Panc1 (cell line): Measurements from ENCODE around the gene TMEM132C. TPM values are rescaled to one million over a fixed set of nuclear protein-coding genes. Genes with fewer than 3 reads are reported as not detected.

ENCODE experiments used
- ATAC-seq: fragments of 200-7000 bp; cut with Tn5 transposase; 2 replicates; pipeline ENCODE4 v1.9.1; 2020; ENCODE audit warnings: mild to moderate bottlenecking, moderate library complexity
- BruUV-seq: library from RNA; stranded (reverse); fragments of 400-500 nt; replicated peaks from 2 replicates; lab custom pipeline; 2021; lab: Mats Ljungman, UMichigan
- CTCF ChIA-PET: fragments of 300-600 bp; sonication (Branson Sonifier 250); formaldehyde crosslinking; loops from one replicate; lab custom pipeline; 2022; ENCODE audit warnings: antibody characterized with exemption; lab: Charles Lee
- POLR2A ChIA-PET: fragments of 300-600 bp; sonication (Branson Sonifier 250); formaldehyde crosslinking; loops from one replicate; lab custom pipeline; 2022; ENCODE audit warnings: antibody characterized with exemption; lab: Charles Lee
- DNase-seq: peaks from one replicate; pipeline ENCODE4 v3.0.0-alpha.2; 2010; ENCODE audit warnings: low read depth, low spot score
- H3K27ac ChIP-seq: 2 replicates; pipeline ENCODE4 v1.5.1; 2011; ENCODE audit warnings: mild to moderate bottlenecking, low read length, inconsistent platforms
- H3K27me3 ChIP-seq: fragments of 200-500 bp; sonication (Bioruptor generic); 2 replicates; pipeline ENCODE4 v1.6.0; 2014; ENCODE audit warnings: low read length, inconsistent platforms; ENCODE audit not compliant: control insufficient read depth, insufficient read depth
- H3K36me3 ChIP-seq: fragments of 200-500 bp; sonication (Bioruptor generic); 2 replicates; pipeline ENCODE4 v1.5.1; 2014; ENCODE audit warnings: inconsistent platforms, mild to moderate bottlenecking, low read length, moderate library complexity; ENCODE audit not compliant: control insufficient read depth, insufficient read depth
- H3K4me1 ChIP-seq: 2 replicates; pipeline ENCODE4 v1.5.1; 2011; ENCODE audit warnings: inconsistent platforms, mild to moderate bottlenecking, low read length, moderate library complexity; ENCODE audit not compliant: control insufficient read depth, insufficient read depth
- H3K4me3 ChIP-seq, 2 experiments: 2 replicates each; pipeline ENCODE4 v1.5.1; 2011 to 2012; ENCODE audit warnings: low read depth in 2 of 2, low read length in 2 of 2, mild to moderate bottlenecking in 2 of 2, inconsistent platforms in 1 of 2, moderate library complexity in 1 of 2
- H3K9me3 ChIP-seq: fragments of 200-500 bp; sonication (Bioruptor generic); 2 replicates; pipeline ENCODE4 v1.5.1; 2014; ENCODE audit warnings: low read depth, mild to moderate bottlenecking, inconsistent platforms, low read length, moderate library complexity; ENCODE audit not compliant: control insufficient read depth, insufficient read depth
- POLR2AphosphoS5 ChIP-seq: IDR thresholded peaks from 2 replicates; pipeline ENCODE4 v1.6.1; 2012; ENCODE audit warnings: mild to moderate bottlenecking, low read depth, low read length, moderate library complexity
- SIN3A ChIP-seq: IDR thresholded peaks from 2 replicates; pipeline ENCODE4 v1.6.1; 2012; ENCODE audit warnings: low read depth, mild to moderate bottlenecking, low read length, moderate library complexity, borderline replicate concordance; ENCODE audit not compliant: insufficient read depth
- TCF7L2 ChIP-seq: IDR thresholded peaks from 2 replicates; pipeline ENCODE4 v1.6.1; 2011; ENCODE audit warnings: mild to moderate bottlenecking, low read depth, low read length, inconsistent platforms
- in situ Hi-C: cut with HindIII; loops from 2 replicates; pipeline ENCODE4 v1.10.0; 2016; ENCODE audit warnings: low sequenced_read_pairs, low pct_unique_long_range_greater_than_20kb
- intact Hi-C: fragments of 100-400 bp; cut with micrococcal nuclease; formaldehyde crosslinking; loops from one replicate; pipeline ENCODE4 v1.10.0; 2022; ENCODE audit not compliant: unreplicated experiment
- total RNA-seq: library from RNA; stranded (reverse); gene quantifications from one replicate; pipeline ENCODE4 v1.2.1, GENCODE V29; 2021; ENCODE audit not compliant: unreplicated experiment
- TF ChIP-seq, protein P1 (sequence below), 2 experiments: IDR thresholded peaks; 2 replicates each; pipeline ENCODE4 v1.6.1; 2011 to 2012; ENCODE audit warnings: low read depth in 2 of 2, control low read depth in 1 of 2, low read length in 1 of 2, mild to moderate bottlenecking in 1 of 2, moderate library complexity in 1 of 2; ENCODE audit not compliant: insufficient read depth in 1 of 2
- TF ChIP-seq, protein P2 (sequence below): fragments of 450-650 bp; IDR thresholded peaks from 2 replicates; pipeline ENCODE4 v1.5.1; 2017; ENCODE audit warnings: mild to moderate bottlenecking

The TMEM132C gene
- total RNA-seq, 1 experiment from 2014 or later, result not detected

DNA sequence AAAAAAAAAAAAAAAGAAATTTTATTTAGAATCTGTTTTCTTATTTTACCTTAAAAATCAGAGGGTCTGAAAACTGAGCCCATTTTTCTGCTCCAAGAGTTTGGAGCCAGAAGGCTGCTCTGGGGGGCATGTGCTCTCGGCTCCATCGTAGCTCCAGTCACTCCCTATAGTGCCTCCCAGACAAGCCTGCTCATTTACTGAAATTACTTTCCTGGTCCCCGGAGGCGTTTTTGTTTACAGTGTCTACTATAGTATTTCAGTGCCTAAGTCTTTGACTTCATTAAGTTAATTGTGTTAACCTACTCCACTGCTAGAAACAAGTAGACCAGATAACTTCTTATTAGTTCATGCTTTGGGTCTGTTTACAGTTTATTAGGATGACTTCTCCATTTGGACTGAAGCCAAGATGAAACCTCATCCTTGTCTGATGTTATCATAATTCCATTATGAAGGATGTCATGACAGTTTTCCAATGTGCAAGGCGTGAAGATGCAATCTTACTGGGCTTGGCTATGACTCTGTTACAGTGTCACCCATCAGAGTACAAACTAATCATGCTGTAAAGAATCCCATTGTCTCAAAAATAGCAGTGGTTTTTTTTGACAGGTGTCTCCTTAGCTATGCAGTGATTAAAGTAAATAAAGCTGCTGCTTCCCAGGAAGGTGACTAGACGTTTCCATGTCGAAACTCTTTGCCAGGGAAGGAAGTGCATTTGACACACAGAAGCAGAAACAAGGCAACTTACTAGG, 182.3 kb downstream of the TMEM132C start:
- H3K9me3 ChIP-seq, result no peaks in the 10 kb centered on the region
- H3K27me3 ChIP-seq, result no peaks in the 10 kb centered on the region
- POLR2A ChIA-PET, result no interaction called here
- CTCF ChIA-PET, result no interaction called here
- intact Hi-C loops (no loop called here), in situ Hi-C loops (no loop called here)
- no TSS peak for BruUV-seq
- no peaks in the 10 kb centered on the region for H3K4me1 ChIP-seq
- no peaks in the 10 kb centered on the region for H3K36me3 ChIP-seq
- ATAC-seq (no peak), DNase-seq (no peak)
- H3K27ac ChIP-seq, result no peak overlapping the region
- H3K4me3 ChIP-seq, result no peak overlapping the region
- TF ChIP-seq, protein P1, sequence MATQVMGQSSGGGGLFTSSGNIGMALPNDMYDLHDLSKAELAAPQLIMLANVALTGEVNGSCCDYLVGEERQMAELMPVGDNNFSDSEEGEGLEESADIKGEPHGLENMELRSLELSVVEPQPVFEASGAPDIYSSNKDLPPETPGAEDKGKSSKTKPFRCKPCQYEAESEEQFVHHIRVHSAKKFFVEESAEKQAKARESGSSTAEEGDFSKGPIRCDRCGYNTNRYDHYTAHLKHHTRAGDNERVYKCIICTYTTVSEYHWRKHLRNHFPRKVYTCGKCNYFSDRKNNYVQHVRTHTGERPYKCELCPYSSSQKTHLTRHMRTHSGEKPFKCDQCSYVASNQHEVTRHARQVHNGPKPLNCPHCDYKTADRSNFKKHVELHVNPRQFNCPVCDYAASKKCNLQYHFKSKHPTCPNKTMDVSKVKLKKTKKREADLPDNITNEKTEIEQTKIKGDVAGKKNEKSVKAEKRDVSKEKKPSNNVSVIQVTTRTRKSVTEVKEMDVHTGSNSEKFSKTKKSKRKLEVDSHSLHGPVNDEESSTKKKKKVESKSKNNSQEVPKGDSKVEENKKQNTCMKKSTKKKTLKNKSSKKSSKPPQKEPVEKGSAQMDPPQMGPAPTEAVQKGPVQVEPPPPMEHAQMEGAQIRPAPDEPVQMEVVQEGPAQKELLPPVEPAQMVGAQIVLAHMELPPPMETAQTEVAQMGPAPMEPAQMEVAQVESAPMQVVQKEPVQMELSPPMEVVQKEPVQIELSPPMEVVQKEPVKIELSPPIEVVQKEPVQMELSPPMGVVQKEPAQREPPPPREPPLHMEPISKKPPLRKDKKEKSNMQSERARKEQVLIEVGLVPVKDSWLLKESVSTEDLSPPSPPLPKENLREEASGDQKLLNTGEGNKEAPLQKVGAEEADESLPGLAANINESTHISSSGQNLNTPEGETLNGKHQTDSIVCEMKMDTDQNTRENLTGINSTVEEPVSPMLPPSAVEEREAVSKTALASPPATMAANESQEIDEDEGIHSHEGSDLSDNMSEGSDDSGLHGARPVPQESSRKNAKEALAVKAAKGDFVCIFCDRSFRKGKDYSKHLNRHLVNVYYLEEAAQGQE (IDR thresholded peaks at IDR 0.05; ENCODE audit: insufficient read depth in 1 of 2, low read depth in 2 of 2, low read length in 1 of 2), result no peak
- no peak for TF ChIP-seq SIN3A

DNA sequence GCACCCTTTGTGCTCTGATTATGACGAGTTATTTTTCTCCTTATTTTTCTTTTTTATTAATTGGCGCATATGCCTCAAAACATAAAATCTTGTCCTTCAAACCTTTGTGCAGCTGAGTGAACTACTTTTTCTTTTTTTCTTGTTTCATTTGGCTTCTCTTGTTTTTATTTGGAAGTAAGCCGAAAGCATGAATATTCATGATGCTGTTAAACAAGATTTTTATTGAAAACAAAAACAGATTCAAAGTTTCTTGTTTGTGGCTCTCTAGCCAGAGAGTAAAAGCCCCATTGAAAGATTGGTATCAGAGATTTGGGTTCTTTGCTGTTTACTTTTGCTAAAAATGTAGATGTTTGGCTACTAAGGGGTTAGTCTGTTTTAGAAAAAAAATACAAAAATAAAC, 183.8 kb downstream of the TMEM132C start:
- DNase-seq (no peak), ATAC-seq (no peak)
- Histone ChIP-seq H3K4me1 (no peaks in the 10 kb centered on the region), H3K36me3 (no peaks in the 10 kb centered on the region), H3K27me3 (no peaks in the 10 kb centered on the region), H3K4me3 (no peak overlapping the region), H3K9me3 (no peaks in the 10 kb centered on the region), H3K27ac (no peak overlapping the region)
- ChIA-PET POLR2A (no interaction called here), CTCF (no interaction called here)
- in situ Hi-C loops, result no loop called here
- TF ChIP-seq, protein P1 (IDR thresholded peaks at IDR 0.05; ENCODE audit: insufficient read depth in 1 of 2, low read depth in 2 of 2, low read length in 1 of 2), result no peak
- TF ChIP-seq POLR2AphosphoS5, result no peak
- TF ChIP-seq, protein P2, sequence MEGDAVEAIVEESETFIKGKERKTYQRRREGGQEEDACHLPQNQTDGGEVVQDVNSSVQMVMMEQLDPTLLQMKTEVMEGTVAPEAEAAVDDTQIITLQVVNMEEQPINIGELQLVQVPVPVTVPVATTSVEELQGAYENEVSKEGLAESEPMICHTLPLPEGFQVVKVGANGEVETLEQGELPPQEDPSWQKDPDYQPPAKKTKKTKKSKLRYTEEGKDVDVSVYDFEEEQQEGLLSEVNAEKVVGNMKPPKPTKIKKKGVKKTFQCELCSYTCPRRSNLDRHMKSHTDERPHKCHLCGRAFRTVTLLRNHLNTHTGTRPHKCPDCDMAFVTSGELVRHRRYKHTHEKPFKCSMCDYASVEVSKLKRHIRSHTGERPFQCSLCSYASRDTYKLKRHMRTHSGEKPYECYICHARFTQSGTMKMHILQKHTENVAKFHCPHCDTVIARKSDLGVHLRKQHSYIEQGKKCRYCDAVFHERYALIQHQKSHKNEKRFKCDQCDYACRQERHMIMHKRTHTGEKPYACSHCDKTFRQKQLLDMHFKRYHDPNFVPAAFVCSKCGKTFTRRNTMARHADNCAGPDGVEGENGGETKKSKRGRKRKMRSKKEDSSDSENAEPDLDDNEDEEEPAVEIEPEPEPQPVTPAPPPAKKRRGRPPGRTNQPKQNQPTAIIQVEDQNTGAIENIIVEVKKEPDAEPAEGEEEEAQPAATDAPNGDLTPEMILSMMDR, result no peak
- no peak for TF ChIP-seq TCF7L2
- TF ChIP-seq SIN3A, result no peak
- intact Hi-C loops, result no loop called here
- BruUV-seq, result no TSS peak
